Measurements from ENCODE around the gene POP7.

DNA sequence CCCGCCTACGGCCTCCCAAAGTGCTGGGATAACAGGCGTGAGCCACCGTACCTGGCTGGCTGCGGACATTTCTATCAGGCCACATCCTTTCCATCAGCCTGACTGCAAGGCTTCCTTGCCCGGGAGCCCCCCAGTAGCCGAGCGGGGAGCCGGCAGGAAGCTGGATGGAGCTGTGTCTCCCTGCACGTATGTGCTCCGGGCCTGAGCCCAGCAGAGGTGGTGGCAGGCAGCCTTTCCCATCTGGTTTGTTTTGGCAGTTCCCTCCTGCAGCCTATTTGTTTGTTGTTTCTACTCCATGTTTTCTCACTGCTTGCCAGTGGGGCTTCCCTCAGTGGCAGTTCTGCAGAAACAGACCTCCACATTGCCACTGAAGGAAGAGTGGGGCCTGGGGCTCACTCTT, 5.4 kb downstream of the POP7 start:
- no peak for TF ChIP-seq CTCF (IDR thresholded peaks at IDR 0.05; ENCODE audit: insufficient read depth, low read depth, low read length)
- TF ChIP-seq EZH2 (IDR thresholded peaks at IDR 0.05; ENCODE audit: insufficient read depth, low read length): no peak
